GM23338 (cell line): ENCODE data around the gene MAPKBP1. TPM values are rescaled to one million over a fixed set of nuclear protein-coding genes. Genes with fewer than 3 reads are reported as not detected.

Experiments
- ATAC-seq: fragments of 200-7000 bp; cut with Tn5 transposase; 3 replicates; pipeline ENCODE4 v1.9.1; 2020
- DNase-seq: peaks from one replicate; pipeline ENCODE4 v3.0.0-alpha.2; 2015; ENCODE audit warnings: low spot score
- H2AFZ ChIP-seq: fragments of 200-600 bp; sonication (generic); 2 replicates; pipeline ENCODE4 v1.8.0; 2016; ENCODE audit warnings: antibody characterized with exemption, mild to moderate bottlenecking, moderate library complexity
- H3F3A ChIP-seq: fragments of 200-600 bp; sonication (generic); replicated peaks from 2 replicates; pipeline ENCODE4 v1.8.0; 2017; ENCODE audit warnings: antibody characterized with exemption, mixed run types, low read depth
- H3K27ac ChIP-seq: fragments of 200-600 bp; sonication (generic); 2 replicates; pipeline ENCODE4 v1.6.1; 2016; ENCODE audit warnings: low read depth
- H3K27me3 ChIP-seq: fragments of 200-600 bp; sonication (generic); 2 replicates; pipeline ENCODE4 v1.8.0; 2016; ENCODE audit warnings: mild to moderate bottlenecking, mixed run types, moderate library complexity; ENCODE audit not compliant: insufficient read depth
- H3K36me3 ChIP-seq: fragments of 200-600 bp; sonication (generic); 2 replicates; pipeline ENCODE4 v1.8.0; 2016; ENCODE audit warnings: mild to moderate bottlenecking; ENCODE audit not compliant: insufficient read depth
- H3K4me1 ChIP-seq: fragments of 200-600 bp; sonication (generic); 2 replicates; pipeline ENCODE4 v1.8.0; 2016; ENCODE audit warnings: mild to moderate bottlenecking, moderate library complexity; ENCODE audit not compliant: insufficient read depth
- H3K4me2 ChIP-seq: fragments of 200-600 bp; sonication (generic); 2 replicates; pipeline ENCODE4 v1.7.1; 2017; ENCODE audit warnings: mixed run types
- H3K4me3 ChIP-seq: fragments of 200-600 bp; sonication (generic); 2 replicates; pipeline ENCODE4 v1.6.1; 2016; ENCODE audit warnings: mixed run types
- H3K79me2 ChIP-seq: fragments of 200-600 bp; sonication (generic); replicated peaks from 2 replicates; pipeline ENCODE4 v1.8.0; 2017; ENCODE audit warnings: mild to moderate bottlenecking; ENCODE audit not compliant: insufficient read depth
- H3K9me2 ChIP-seq: fragments of 200-600 bp; sonication (generic); 2 replicates; pipeline ENCODE4 v1.8.0; 2017; ENCODE audit not compliant: insufficient read depth
- H4K20me1 ChIP-seq: fragments of 200-600 bp; sonication (generic); replicated peaks from 2 replicates; pipeline ENCODE4 v1.8.0; 2017; ENCODE audit warnings: mild to moderate bottlenecking; ENCODE audit not compliant: insufficient read depth
- H3K27ac Mint-ChIP-seq: 2 replicates; pipeline ENCODE4 v1.8.0; 2020; ENCODE audit warnings: inconsistent platforms, mild to moderate bottlenecking, moderate library complexity, mixed read lengths
- H3K27me3 Mint-ChIP-seq: 3 replicates; pipeline ENCODE4 v1.8.0; 2022; ENCODE audit warnings: low read depth, mild to moderate bottlenecking, moderate library complexity, mixed read lengths, inconsistent platforms; ENCODE audit not compliant: insufficient read depth, poor library complexity
- H3K36me3 Mint-ChIP-seq: 3 replicates; pipeline ENCODE4 v1.8.0; 2021; ENCODE audit warnings: low read depth, mild to moderate bottlenecking, inconsistent platforms, moderate library complexity, mixed read lengths
- H3K4me1 Mint-ChIP-seq: 3 replicates; pipeline ENCODE4 v1.8.0; 2020; ENCODE audit warnings: mild to moderate bottlenecking, inconsistent platforms, mixed read lengths
- H3K4me3 Mint-ChIP-seq: 3 replicates; pipeline ENCODE4 v1.8.0; 2021; ENCODE audit warnings: moderate library complexity, mild to moderate bottlenecking, inconsistent platforms, mixed read lengths
- H3K9me3 Mint-ChIP-seq: 3 replicates; pipeline ENCODE4 v1.8.0; 2020; ENCODE audit warnings: moderate library complexity, mild to moderate bottlenecking, inconsistent platforms, mixed read lengths
- CREB1 ChIP-seq: fragments of 250-450 bp; sonication (Bioruptor Pico); IDR thresholded peaks from 2 replicates; pipeline ENCODE4 v1.5.0; 2020; ENCODE audit warnings: low read depth, mild to moderate bottlenecking, moderate library complexity
- ETS1 ChIP-seq: IDR thresholded peaks from 2 replicates; pipeline ENCODE4 v1.6.1; 2016; ENCODE audit warnings: antibody characterized with exemption
- EZH2 ChIP-seq: fragments of 200-600 bp; sonication (generic); IDR thresholded peaks from one replicate; pipeline ENCODE4 v1.8.0; 2017; ENCODE audit warnings: antibody characterized with exemption, mild to moderate bottlenecking, low read depth; ENCODE audit not compliant: unreplicated experiment
- JUNB ChIP-seq: IDR thresholded peaks from one replicate; pipeline ENCODE4 v1.6.1; 2016; ENCODE audit warnings: antibody characterized with exemption; ENCODE audit not compliant: unreplicated experiment
- NANOG ChIP-seq: IDR thresholded peaks from 2 replicates; pipeline ENCODE4 v1.6.1; 2016; ENCODE audit warnings: antibody characterized with exemption, borderline replicate concordance
- POLR2AphosphoS5 ChIP-seq: IDR thresholded peaks from 2 replicates; pipeline ENCODE4 v1.6.1; 2016; ENCODE audit warnings: antibody characterized with exemption, low read depth
- STAT1 ChIP-seq: IDR thresholded peaks from one replicate; pipeline ENCODE4 v1.6.1; 2016; ENCODE audit warnings: antibody characterized with exemption; ENCODE audit not compliant: unreplicated experiment
- ZNF114 ChIP-seq: fragments of 250-450 bp; sonication (Bioruptor Pico); IDR thresholded peaks from 2 replicates; pipeline ENCODE4 v1.5.0; 2020; ENCODE audit warnings: mild to moderate bottlenecking, moderate library complexity
- ZNF331 ChIP-seq: fragments of 250-450 bp; sonication (Bioruptor Pico); IDR thresholded peaks from 2 replicates; pipeline ENCODE4 v1.5.0; 2020; ENCODE audit warnings: low read depth, mild to moderate bottlenecking, moderate library complexity
- ZNF462 ChIP-seq: fragments of 250-450 bp; sonication (Bioruptor Pico); IDR thresholded peaks from 2 replicates; pipeline ENCODE4 v1.5.0; 2020; ENCODE audit warnings: mild to moderate bottlenecking, moderate library complexity
- polyA plus RNA-seq: library from polyadenylated mRNA; unstranded; fragments of >200 nt; fragmentation: Nextera tagmentation; extraction: Ambion mirVana; gene quantifications from 2 replicates; pipeline ENCODE4 v1.2.1, GENCODE V29; 2016
- total RNA-seq: library from RNA; depleted of rRNA; stranded (reverse); fragments of >200 nt; shearing (Covaris generic); gene quantifications from 2 replicates; pipeline ENCODE4 v1.2.3, GENCODE V29; 2014

The MAPKBP1 gene
- total and polyA plus RNA-seq, 2 experiments from 2014 or later, result 1.9 to 8.9 TPM

- Histone ChIP-seq H3K4me1 (no peaks in the 10 kb centered on the region), H3K9me2 (no peaks in the 10 kb centered on the region), H3K4me2 (no peak within 1 kb of the TSS), H3K4me3 (no peak within 1 kb of the TSS), H4K20me1 (no peaks in the 10 kb centered on the region; the same call in 1 of the 2 replicates), H3F3A (no peaks in the 10 kb centered on the region), H3K27ac (no peak within 1 kb of the TSS), H3K27me3 (no peaks in the 10 kb centered on the region), H3K79me2 (no peaks in the 10 kb centered on the region), H3K36me3 (no peaks in the 10 kb centered on the region), H2AFZ (no peak within 1 kb of the TSS)
- Mint-ChIP-seq H3K27ac (no peak within 1 kb of the TSS), H3K9me3 (no peaks in the 10 kb centered on the region), H3K36me3 (peaks cover 10% of the 10 kb centered on the region; the same call in 2 of the 3 replicates), H3K4me3 (no peak within 1 kb of the TSS), H3K27me3 (peaks cover 7% of the 10 kb centered on the region), H3K4me1 (no peaks in the 10 kb centered on the region; the same call in 2 of the 3 replicates)
- ATAC-seq, result no peak
- DNase-seq, result no peak
- no peak for TF ChIP-seq ZNF462 (CRISPR knock-in tag)
- TF ChIP-seq CREB1 (CRISPR knock-in tag), result no peak
- no peak for TF ChIP-seq EZH2
- TF ChIP-seq STAT1, result no peak
- TF ChIP-seq POLR2AphosphoS5, result no peak
- TF ChIP-seq JUNB, result no peak
- TF ChIP-seq ZNF331, result no peak
- TF ChIP-seq ETS1, result no peak
- no peak for TF ChIP-seq NANOG
- TF ChIP-seq ZNF114 (CRISPR knock-in tag), result no peak
Observed at GRCh38 chr15:41838400-41838897, 64.2 kb downstream of the MAPKBP1 start, which contains the start of gene PLA2G4B. Gene PLA2G4B (plus strand): TSS chr15:41838847. CDS start chr15:41838914, 67 bp downstream.
